K562 (cell line): Measurements from ENCODE around the gene CHMP2A.
A peak's percentile ranks its signal among the peaks of the same experiment; 100 is the strongest.

Source experiments
- CHD4 ChIP-seq: fragments of 200-600 bp; sonication (generic); IDR thresholded peaks from 3 replicates; pipeline ENCODE4 v1.6.1; 2012; ENCODE audit warnings: low read depth, mild to moderate bottlenecking, mixed read lengths, low read length, inconsistent platforms; ENCODE audit not compliant: insufficient read depth, insufficient replicate concordance, poor library complexity, severe bottlenecking
- KAT8 ChIP-seq: fragments of 450-650 bp; IDR thresholded peaks from 2 replicates; pipeline ENCODE4 v1.6.1; 2016; ENCODE audit warnings: low read depth, mild to moderate bottlenecking
- MXI1 ChIP-seq: IDR thresholded peaks from 2 replicates; pipeline ENCODE4 v1.6.1; 2011; ENCODE audit warnings: low read depth, mild to moderate bottlenecking, improper control_type of control experiment, low read length
- POLR2A ChIP-seq: fragments of 450-650 bp; conservative IDR thresholded peaks from 2 replicates; pipeline ENCODE4 v1.6.1; 2016
- TEAD4 ChIP-seq, 2 experiments: sonication (generic) in 1 of 2; formaldehyde crosslinking in 1 of 2; IDR thresholded peaks; 2 replicates each; pipeline versions ENCODE4 v1.6.1 to v1.8.0; 2012 to 2022; ENCODE audit warnings: borderline replicate concordance in 1 of 2, inconsistent platforms in 1 of 2, low read length in 1 of 2, mild to moderate bottlenecking in 1 of 2, missing genetic modification reagents in 1 of 2
- ZFX ChIP-seq: sonication (generic); formaldehyde crosslinking; IDR thresholded peaks from 2 replicates; pipeline ENCODE4 v1.8.0; 2022; ENCODE audit warnings: mild to moderate bottlenecking, missing genetic modification reagents, moderate library complexity
- ZNF12 ChIP-seq: sonication (generic); formaldehyde crosslinking; IDR thresholded peaks from 2 replicates; pipeline ENCODE4 v1.4.0; 2020; ENCODE audit warnings: mild to moderate bottlenecking, missing genetic modification reagents
- TF ChIP-seq, protein P1 (sequence below): sonication (generic); formaldehyde crosslinking; IDR thresholded peaks from 2 replicates; pipeline ENCODE4 v1.8.1; 2023; ENCODE audit warnings: mild to moderate bottlenecking, missing genetic modification reagents, moderate library complexity
- TF ChIP-seq, protein P2 (sequence below): sonication (generic); formaldehyde crosslinking; IDR thresholded peaks from 2 replicates; pipeline ENCODE4 v1.9.0; 2022; ENCODE audit warnings: mild to moderate bottlenecking, missing genetic modification reagents
- TF ChIP-seq, protein P3 (sequence below): sonication (generic); formaldehyde crosslinking; IDR thresholded peaks from 2 replicates; pipeline ENCODE4 v1.8.1; 2022; ENCODE audit warnings: missing genetic modification reagents
- TF ChIP-seq, protein P4 (sequence below), 3 experiments: IDR thresholded peaks in 2 of 3; conservative IDR thresholded peaks in 1 of 3; 2 replicates each; pipeline ENCODE4 v1.5.1; 2011 to 2012; ENCODE audit warnings: low read length in 3 of 3, mild to moderate bottlenecking in 3 of 3, control low read depth in 2 of 3, improper control_type of control experiment in 1 of 3, inconsistent platforms in 1 of 3, low read depth in 1 of 3, mixed read lengths in 1 of 3, moderate library complexity in 1 of 3; ENCODE audit not compliant: insufficient read depth in 2 of 3

DNA sequence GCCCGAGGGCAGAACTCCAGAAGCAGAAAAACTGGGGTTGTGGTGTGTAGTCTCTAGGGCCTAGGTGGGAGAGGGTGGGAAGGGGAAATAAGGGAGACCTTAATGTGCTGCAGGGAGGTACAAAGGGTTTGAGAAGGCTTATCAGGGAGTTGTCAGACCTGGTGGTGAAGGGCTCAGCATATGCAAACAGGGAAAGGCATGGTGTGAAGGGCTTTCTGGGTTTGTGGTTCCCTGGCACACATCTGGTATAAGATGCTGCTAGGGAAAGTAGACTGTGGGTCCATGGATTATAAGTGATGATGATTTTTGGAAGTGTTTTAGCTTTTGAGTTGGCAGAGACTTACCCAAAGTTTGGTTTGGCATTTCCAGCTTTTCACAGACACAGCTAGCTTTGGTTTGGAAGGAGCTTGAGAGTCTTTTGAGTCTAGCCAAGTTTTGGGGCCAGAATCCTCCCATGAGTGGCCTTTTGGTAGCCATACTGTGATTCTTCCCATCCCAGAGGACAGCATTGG, 8.8 kb downstream of the CHMP2A start:
- TF ChIP-seq, protein P1, sequence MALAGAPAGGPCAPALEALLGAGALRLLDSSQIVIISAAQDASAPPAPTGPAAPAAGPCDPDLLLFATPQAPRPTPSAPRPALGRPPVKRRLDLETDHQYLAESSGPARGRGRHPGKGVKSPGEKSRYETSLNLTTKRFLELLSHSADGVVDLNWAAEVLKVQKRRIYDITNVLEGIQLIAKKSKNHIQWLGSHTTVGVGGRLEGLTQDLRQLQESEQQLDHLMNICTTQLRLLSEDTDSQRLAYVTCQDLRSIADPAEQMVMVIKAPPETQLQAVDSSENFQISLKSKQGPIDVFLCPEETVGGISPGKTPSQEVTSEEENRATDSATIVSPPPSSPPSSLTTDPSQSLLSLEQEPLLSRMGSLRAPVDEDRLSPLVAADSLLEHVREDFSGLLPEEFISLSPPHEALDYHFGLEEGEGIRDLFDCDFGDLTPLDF = no peak
- TF ChIP-seq ZNF12 = no peak
- TF ChIP-seq, protein P2, sequence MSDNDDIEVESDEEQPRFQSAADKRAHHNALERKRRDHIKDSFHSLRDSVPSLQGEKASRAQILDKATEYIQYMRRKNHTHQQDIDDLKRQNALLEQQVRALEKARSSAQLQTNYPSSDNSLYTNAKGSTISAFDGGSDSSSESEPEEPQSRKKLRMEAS (CRISPR knock-in tag) = peak; percentile 4; the same call in 1 of the 2 replicates
- TF ChIP-seq, protein P3, sequence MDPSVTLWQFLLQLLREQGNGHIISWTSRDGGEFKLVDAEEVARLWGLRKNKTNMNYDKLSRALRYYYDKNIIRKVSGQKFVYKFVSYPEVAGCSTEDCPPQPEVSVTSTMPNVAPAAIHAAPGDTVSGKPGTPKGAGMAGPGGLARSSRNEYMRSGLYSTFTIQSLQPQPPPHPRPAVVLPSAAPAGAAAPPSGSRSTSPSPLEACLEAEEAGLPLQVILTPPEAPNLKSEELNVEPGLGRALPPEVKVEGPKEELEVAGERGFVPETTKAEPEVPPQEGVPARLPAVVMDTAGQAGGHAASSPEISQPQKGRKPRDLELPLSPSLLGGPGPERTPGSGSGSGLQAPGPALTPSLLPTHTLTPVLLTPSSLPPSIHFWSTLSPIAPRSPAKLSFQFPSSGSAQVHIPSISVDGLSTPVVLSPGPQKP (CRISPR knock-in tag) = no peak
- no peak for TF ChIP-seq CHD4
- TF ChIP-seq POLR2A = no peak
- TF ChIP-seq, protein P4, sequence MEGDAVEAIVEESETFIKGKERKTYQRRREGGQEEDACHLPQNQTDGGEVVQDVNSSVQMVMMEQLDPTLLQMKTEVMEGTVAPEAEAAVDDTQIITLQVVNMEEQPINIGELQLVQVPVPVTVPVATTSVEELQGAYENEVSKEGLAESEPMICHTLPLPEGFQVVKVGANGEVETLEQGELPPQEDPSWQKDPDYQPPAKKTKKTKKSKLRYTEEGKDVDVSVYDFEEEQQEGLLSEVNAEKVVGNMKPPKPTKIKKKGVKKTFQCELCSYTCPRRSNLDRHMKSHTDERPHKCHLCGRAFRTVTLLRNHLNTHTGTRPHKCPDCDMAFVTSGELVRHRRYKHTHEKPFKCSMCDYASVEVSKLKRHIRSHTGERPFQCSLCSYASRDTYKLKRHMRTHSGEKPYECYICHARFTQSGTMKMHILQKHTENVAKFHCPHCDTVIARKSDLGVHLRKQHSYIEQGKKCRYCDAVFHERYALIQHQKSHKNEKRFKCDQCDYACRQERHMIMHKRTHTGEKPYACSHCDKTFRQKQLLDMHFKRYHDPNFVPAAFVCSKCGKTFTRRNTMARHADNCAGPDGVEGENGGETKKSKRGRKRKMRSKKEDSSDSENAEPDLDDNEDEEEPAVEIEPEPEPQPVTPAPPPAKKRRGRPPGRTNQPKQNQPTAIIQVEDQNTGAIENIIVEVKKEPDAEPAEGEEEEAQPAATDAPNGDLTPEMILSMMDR (IDR thresholded peaks at IDR 0.05 in 2 of 3, conservative IDR thresholded peaks at IDR 0.05 in 1 of 3; ENCODE audit: insufficient read depth in 2 of 3, low read depth in 1 of 3, low read length in 3 of 3) = no peak
- TF ChIP-seq ZFX (CRISPR knock-in tag) = 0 out of 2 replicates have a peak, but pooled peaks have one; percentile 15
- no peak for TF ChIP-seq KAT8
- no peak for TF ChIP-seq TEAD4 (IDR thresholded peaks at IDR 0.05; ENCODE audit: low read length)
- no peak for TF ChIP-seq TEAD4 (CRISPR knock-in tag; IDR thresholded peaks at IDR 0.05; ENCODE audit: borderline replicate concordance)
- no peak for TF ChIP-seq MXI1
